PC-9 (cell line): ENCODE measurements around the gene GNAL.

Source experiments
- EZH2 ChIP-seq: fragments of 200-600 bp; sonication (generic); IDR thresholded peaks from 2 replicates; pipeline ENCODE4 v1.8.0; 2017; ENCODE audit warnings: antibody characterized with exemption, low read depth
- TF ChIP-seq, protein P1 (sequence below): fragments of 200-600 bp; sonication (generic); conservative IDR thresholded peaks from 2 replicates; pipeline ENCODE4 v1.6.1; 2017; ENCODE audit warnings: mixed run types, antibody characterized with exemption, mild to moderate bottlenecking, moderate library complexity

DNA sequence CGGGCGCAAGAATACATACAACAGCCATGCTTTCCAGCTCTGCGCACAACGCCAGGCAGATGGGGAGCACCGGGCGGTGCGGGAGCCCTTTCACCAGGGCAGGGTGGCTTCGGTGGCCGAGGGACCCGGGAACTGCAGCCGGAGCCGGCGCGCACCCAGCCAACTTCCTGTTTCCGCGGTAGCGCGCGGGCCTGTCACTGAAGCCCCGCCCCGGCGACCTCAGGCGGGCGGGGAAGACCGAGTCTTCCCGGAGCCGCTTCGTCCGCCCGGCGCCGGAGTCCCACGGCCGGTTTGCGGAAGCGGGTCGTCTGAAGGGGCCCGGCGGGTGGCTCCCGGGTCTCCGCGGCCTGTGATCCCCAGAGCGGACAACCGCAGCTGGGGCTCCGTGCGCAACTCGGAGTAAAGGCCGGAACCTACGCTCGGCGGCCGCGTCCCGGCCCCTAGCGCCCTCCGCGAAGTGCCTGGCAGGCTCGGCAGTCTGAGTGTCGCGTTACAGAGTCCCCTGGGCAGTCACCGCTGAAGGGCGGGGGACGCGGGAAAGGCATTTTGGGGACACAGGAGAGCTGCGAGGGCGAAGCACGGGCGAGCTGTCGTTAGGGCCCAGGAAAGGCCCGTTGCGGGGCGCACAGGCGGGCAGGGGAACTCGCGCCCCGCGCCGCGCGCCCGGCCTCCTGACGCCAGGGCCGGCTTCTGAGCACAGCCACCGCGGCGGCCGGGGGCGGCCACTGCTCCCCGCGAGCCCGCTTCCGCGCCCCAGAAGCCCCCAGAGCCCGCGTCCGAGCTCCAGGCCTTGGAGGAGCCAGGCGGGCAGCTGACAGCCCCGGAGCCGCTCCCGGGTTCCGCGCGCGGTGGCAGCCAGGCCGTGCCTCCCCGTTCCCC, 219.4 kb downstream of the GNAL start, which contains the start of gene MPPE1:
- TF ChIP-seq, protein P1, sequence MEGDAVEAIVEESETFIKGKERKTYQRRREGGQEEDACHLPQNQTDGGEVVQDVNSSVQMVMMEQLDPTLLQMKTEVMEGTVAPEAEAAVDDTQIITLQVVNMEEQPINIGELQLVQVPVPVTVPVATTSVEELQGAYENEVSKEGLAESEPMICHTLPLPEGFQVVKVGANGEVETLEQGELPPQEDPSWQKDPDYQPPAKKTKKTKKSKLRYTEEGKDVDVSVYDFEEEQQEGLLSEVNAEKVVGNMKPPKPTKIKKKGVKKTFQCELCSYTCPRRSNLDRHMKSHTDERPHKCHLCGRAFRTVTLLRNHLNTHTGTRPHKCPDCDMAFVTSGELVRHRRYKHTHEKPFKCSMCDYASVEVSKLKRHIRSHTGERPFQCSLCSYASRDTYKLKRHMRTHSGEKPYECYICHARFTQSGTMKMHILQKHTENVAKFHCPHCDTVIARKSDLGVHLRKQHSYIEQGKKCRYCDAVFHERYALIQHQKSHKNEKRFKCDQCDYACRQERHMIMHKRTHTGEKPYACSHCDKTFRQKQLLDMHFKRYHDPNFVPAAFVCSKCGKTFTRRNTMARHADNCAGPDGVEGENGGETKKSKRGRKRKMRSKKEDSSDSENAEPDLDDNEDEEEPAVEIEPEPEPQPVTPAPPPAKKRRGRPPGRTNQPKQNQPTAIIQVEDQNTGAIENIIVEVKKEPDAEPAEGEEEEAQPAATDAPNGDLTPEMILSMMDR: no peak
- TF ChIP-seq EZH2: no peak
